Naive B cell (primary cell): ENCODE measurements around the gene TCERG1L. TPM values are rescaled to one million over a fixed set of nuclear protein-coding genes. Genes with fewer than 3 reads are reported as not detected.

Source experiments
- ATAC-seq, 2 donors: fragments of 150-1000 bp; cut with Tn5 transposase; 2 replicates each; pipeline ENCODE4 v1.10.0; 2021; ENCODE audit warnings: low read depth in 2 of 2, mild to moderate bottlenecking in 2 of 2, moderate library complexity in 2 of 2
- DNase-seq: peaks from one replicate; pipeline ENCODE4 v3.0.0; 2022
- H3K27ac Mint-ChIP-seq, 6 donors: one replicate each; pipeline ENCODE4 v1.8.0; 2020 to 2022; ENCODE audit warnings: mild to moderate bottlenecking in 6 of 6, mixed read lengths in 6 of 6, moderate library complexity in 5 of 6, inconsistent platforms in 2 of 6
- H3K27me3 Mint-ChIP-seq, 3 donors: one replicate each; pipeline ENCODE4 v1.8.0; 2021 to 2022; ENCODE audit warnings: mixed read lengths in 3 of 3, mild to moderate bottlenecking in 1 of 3
- H3K36me3 Mint-ChIP-seq, 2 donors: one replicate each; pipeline ENCODE4 v1.8.0; 2020 to 2022; ENCODE audit warnings: mixed read lengths in 2 of 2, inconsistent platforms in 1 of 2, mild to moderate bottlenecking in 1 of 2
- H3K4me1 Mint-ChIP-seq, 3 donors: one replicate each; pipeline ENCODE4 v1.8.0; 2020 to 2022; ENCODE audit warnings: mixed read lengths in 3 of 3, inconsistent platforms in 1 of 3, mild to moderate bottlenecking in 1 of 3, moderate library complexity in 1 of 3
- H3K4me3 Mint-ChIP-seq, 8 donors: one replicate each; pipeline ENCODE4 v1.8.0; 2020 to 2022; ENCODE audit warnings: mild to moderate bottlenecking in 8 of 8, mixed read lengths in 8 of 8, moderate library complexity in 8 of 8, inconsistent platforms in 2 of 8
- H3K9me3 Mint-ChIP-seq, 7 donors: one replicate each; pipeline ENCODE4 v1.8.0; 2020 to 2022; ENCODE audit warnings: mixed read lengths in 7 of 7, mild to moderate bottlenecking in 5 of 7, inconsistent platforms in 2 of 7, moderate library complexity in 1 of 7
- polyA plus RNA-seq, 6 donors: library from polyadenylated mRNA; unstranded; fragments of 300-500 nt; fragmentation: Illumina TruSeq; gene quantifications; one replicate each; pipeline ENCODE4 v1.2.3, GENCODE V29; 2021; ENCODE audit warnings: low read depth in 6 of 6

The TCERG1L gene
- polyA plus RNA-seq, 6 donors from 2014 or later = not detected

- H3K27me3 Mint-ChIP-seq = peaks cover 56 to 74% (median 59%) of the 10 kb centered on the region in 3 donors
- no peak for DNase-seq
- no peak for ATAC-seq
Observed at GRCh38 chr10:131312478-131312836, 936 bp upstream of the TCERG1L start.

DNA sequence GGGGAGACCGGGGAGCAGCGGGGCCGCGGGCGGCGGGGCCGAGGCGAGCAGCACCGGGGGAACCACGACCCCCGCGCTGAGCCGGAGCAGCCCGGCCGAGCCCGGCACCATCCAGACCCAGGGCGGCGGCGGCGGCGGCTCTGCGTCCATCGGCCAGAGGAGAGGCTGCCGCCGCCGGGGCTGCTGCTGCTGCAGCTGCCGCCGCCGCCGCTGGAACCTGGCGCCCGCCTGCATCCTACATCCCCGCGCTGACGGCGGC, 190 bp downstream of the TCERG1L start:
- peaks cover 0 to 9% (median 5%) of the 10 kb centered on the region in 3 donors for H3K4me1 Mint-ChIP-seq
- DNase-seq (no peak), ATAC-seq (no peak)
- H3K27me3 Mint-ChIP-seq = peaks cover 46 to 67% (median 58%) of the 10 kb centered on the region in 3 donors
- no peak overlapping the region for H3K4me3 Mint-ChIP-seq
- peaks cover 0 to 4% (median 0%) of the 10 kb centered on the region in 7 donors for H3K9me3 Mint-ChIP-seq
- no peaks in the 10 kb centered on the region for H3K36me3 Mint-ChIP-seq
- no peak overlapping the region for H3K27ac Mint-ChIP-seq

More at GRCh38 chr10:131312478-131312836, 936 bp upstream of the TCERG1L start:
- Mint-ChIP-seq H3K4me3 (peak overlapping the region in 2 of 8 donors; percentile 5 to 56), H3K27ac (no peak overlapping the region), H3K4me1 (peaks cover 0 to 9% (median 5%) of the 10 kb centered on the region in 3 donors), H3K36me3 (no peaks in the 10 kb centered on the region), H3K9me3 (peaks cover 0 to 4% (median 0%) of the 10 kb centered on the region in 7 donors)

GRCh38 chr10:131310551-131311401, 745 bp downstream of the TCERG1L start:
- peaks cover 46 to 62% (median 53%) of the 10 kb centered on the region in 3 donors for H3K27me3 Mint-ChIP-seq
- H3K27ac Mint-ChIP-seq = no peak overlapping the region
- peak overlapping the region in 4 of 8 donors; percentile 23 to 66 (median 50) for H3K4me3 Mint-ChIP-seq
- ATAC-seq = no peak
- H3K4me1 Mint-ChIP-seq = peaks cover 0 to 9% (median 5%) of the 10 kb centered on the region in 3 donors
- peaks cover 0 to 4% (median 0%) of the 10 kb centered on the region in 7 donors for H3K9me3 Mint-ChIP-seq
- no peaks in the 10 kb centered on the region for H3K36me3 Mint-ChIP-seq
- DNase-seq = no peak

- Mint-ChIP-seq H3K27ac (no peak overlapping the region), H3K4me1 (peaks cover 0 to 9% (median 5%) of the 10 kb centered on the region in 3 donors), H3K27me3 (peaks cover 42 to 60% (median 47%) of the 10 kb centered on the region in 3 donors), H3K36me3 (no peaks in the 10 kb centered on the region), H3K9me3 (peaks cover 0 to 4% (median 3%) of the 10 kb centered on the region in 7 donors), H3K4me3 (peak overlapping the region in 2 of 8 donors; percentile 23 to 42)
- no peak for ATAC-seq
- no peak for DNase-seq
Observed at GRCh38 chr10:131310142-131310541, 1.4 kb downstream of the TCERG1L start.

- Mint-ChIP-seq H3K4me3 (no peak overlapping the region), H3K36me3 (peaks cover 11 to 15% of the 10 kb centered on the region in 2 donors), H3K27ac (peak overlapping the region in 1 of 6 donors; percentile 79), H3K4me1 (no peaks in the 10 kb centered on the region), H3K9me3 (peaks cover 10 to 63% (median 22%) of the 10 kb centered on the region in 7 donors), H3K27me3 (peaks cover 6 to 27% (median 16%) of the 10 kb centered on the region in 3 donors)
- ATAC-seq = no peak
- no peak for DNase-seq
Observed at GRCh38 chr10:131300508-131300907, 11.0 kb downstream of the TCERG1L start.

GRCh38 chr10:131290781-131291180, 20.7 kb downstream of the TCERG1L start:
- Mint-ChIP-seq H3K4me3 (no peak overlapping the region), H3K4me1 (no peaks in the 10 kb centered on the region), H3K27ac (no peak overlapping the region), H3K27me3 (peaks cover 0 to 4% (median 0%) of the 10 kb centered on the region in 3 donors), H3K36me3 (no peaks in the 10 kb centered on the region), H3K9me3 (peaks cover 0 to 7% (median 1%) of the 10 kb centered on the region in 7 donors)
- DNase-seq = no peak
- ATAC-seq = no peak

- H3K27ac Mint-ChIP-seq = no peak overlapping the region
- H3K9me3 Mint-ChIP-seq = peaks cover 0 to 7% (median under 1%) of the 10 kb centered on the region in 7 donors
- no peak overlapping the region for H3K4me3 Mint-ChIP-seq
- DNase-seq = no peak
- H3K27me3 Mint-ChIP-seq = no peaks in the 10 kb centered on the region
- H3K36me3 Mint-ChIP-seq = no peaks in the 10 kb centered on the region
- ATAC-seq = no peak
- no peaks in the 10 kb centered on the region for H3K4me1 Mint-ChIP-seq
Observed at GRCh38 chr10:131288648-131289047, 22.9 kb downstream of the TCERG1L start.

DNA sequence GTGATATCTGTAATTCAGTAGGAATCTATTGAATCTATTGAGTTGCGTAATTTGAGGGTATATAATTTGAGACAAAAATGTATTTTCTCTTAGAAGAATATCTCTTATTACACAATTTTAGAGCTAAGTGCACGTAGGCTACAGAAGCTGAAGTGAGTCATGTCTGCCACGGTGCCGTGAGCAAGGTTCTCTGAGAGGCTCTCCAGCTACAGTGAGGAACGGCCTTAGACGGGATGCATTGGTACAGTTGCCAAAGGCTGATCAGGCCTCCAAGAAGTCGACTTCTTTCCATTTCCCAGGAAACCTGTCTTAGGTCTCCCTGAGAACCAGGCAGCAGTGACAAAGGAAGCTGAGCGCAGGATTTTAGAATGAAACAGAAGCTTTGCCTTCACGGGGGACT, 28.6 kb downstream of the TCERG1L start:
- Mint-ChIP-seq H3K36me3 (no peaks in the 10 kb centered on the region), H3K4me3 (no peak overlapping the region), H3K4me1 (no peaks in the 10 kb centered on the region), H3K9me3 (peaks cover 0 to 4% (median 2%) of the 10 kb centered on the region in 7 donors), H3K27me3 (no peaks in the 10 kb centered on the region), H3K27ac (no peak overlapping the region)
- DNase-seq = no peak
- ATAC-seq = no peak

DNA sequence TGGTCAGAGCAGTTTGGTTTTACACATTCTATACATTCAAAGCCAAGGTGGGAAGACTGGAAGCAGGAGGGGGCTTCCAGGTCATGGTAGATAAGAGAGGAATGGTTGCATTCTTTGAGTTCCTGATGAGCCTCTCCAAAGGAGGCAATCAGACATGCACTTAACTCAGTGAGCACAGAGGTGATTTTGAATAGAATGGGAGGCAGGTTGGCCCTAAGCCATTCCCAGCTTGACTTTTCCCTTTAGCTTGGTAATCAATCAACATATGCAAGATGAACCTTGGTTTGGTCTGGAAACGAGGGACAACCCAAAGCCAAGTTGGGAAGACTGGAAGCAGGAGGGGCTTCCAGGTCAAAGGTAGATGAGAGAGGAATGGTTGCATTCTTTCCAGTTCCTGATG, 31.4 kb downstream of the TCERG1L start:
- Mint-ChIP-seq H3K27me3 (no peaks in the 10 kb centered on the region), H3K27ac (no peak overlapping the region)

DNA sequence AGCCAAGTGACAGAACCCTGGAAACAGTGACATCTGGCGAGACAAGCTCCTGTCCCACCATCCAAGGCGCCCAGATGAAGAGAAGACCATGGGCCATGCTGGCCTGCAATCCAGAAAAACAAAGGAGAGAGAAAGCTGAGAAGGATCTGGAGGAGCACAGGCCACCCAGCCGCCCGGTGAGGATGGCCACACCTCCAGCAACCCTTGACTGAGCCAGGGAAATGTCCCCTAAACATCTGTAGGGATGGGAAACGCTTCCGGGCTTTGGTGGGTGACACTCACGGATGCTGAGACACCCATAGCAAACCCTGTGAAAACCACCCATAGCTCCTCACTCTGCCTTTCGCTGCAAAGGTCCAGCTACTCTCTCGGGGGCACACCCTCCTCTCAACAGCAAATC, 32.0 kb downstream of the TCERG1L start:
- DNase-seq = no peak
- Mint-ChIP-seq H3K36me3 (no peaks in the 10 kb centered on the region), H3K9me3 (peaks cover 0 to 3% (median 2%) of the 10 kb centered on the region in 7 donors), H3K4me3 (peak overlapping the region in 1 of 8 donors; percentile 34), H3K27ac (no peak overlapping the region), H3K4me1 (no peaks in the 10 kb centered on the region), H3K27me3 (no peaks in the 10 kb centered on the region)
- no peak for ATAC-seq

More for the DNA sequence above, 31.4 kb downstream of the TCERG1L start:
- no peak for DNase-seq
- no peaks in the 10 kb centered on the region for H3K36me3 Mint-ChIP-seq
- peaks cover 0 to 4% (median 2%) of the 10 kb centered on the region in 7 donors for H3K9me3 Mint-ChIP-seq
- no peaks in the 10 kb centered on the region for H3K4me1 Mint-ChIP-seq
- no peak for ATAC-seq
- no peak overlapping the region for H3K4me3 Mint-ChIP-seq

DNA sequence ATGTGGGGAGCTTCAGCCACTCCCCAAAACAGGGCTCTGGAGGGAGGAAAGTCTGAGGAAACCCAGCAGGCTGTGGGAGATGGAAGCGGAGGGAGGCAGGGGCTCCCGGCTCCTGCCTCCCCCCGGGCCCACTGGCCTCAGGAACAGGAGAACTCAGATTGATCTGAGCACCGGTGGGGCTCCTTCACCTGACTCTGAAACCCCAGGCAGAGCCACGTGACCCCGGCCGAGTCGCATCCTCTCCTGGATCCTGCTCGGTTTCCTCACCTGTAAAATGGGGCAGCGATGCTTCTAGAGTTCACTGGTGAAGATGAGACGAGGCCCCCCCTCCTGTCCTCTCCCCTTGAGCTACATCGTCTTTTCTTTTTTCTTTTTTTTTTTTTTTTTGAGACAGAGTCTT, 33.6 kb downstream of the TCERG1L start:
- ATAC-seq (no peak), DNase-seq (no peak)
- H3K27me3 Mint-ChIP-seq = no peaks in the 10 kb centered on the region
- no peaks in the 10 kb centered on the region for H3K36me3 Mint-ChIP-seq
- peaks cover 0 to 2% (median 0%) of the 10 kb centered on the region in 7 donors for H3K9me3 Mint-ChIP-seq
- H3K4me3 Mint-ChIP-seq = no peak overlapping the region
- H3K4me1 Mint-ChIP-seq = no peaks in the 10 kb centered on the region
- H3K27ac Mint-ChIP-seq = no peak overlapping the region

- no peaks in the 10 kb centered on the region for H3K4me1 Mint-ChIP-seq
- no peak for ATAC-seq
Observed at GRCh38 chr10:131277278-131277677, 34.2 kb downstream of the TCERG1L start.

DNA sequence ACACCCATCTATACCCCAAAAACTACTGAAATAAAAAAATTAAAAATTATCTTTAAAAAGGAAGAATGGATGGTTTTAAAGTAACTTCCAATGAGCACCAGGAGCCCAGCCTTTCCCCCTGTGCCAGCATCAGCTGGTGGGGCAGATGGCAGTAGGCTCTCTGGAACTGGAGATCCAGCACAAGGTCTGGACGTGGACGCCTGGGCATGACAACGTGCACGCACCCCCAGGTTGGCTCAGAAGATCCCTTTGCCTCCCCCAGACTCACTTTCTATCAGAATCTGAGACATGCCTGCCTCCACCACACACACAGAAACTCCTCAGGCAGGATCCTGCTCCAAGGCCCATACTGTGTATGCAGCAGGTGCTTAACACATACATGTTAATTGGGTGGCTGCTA, 35.8 kb downstream of the TCERG1L start:
- no peaks in the 10 kb centered on the region for H3K36me3 Mint-ChIP-seq
- DNase-seq (no peak), ATAC-seq (no peak)
- H3K4me3 Mint-ChIP-seq = no peak overlapping the region
- no peaks in the 10 kb centered on the region for H3K4me1 Mint-ChIP-seq
- H3K9me3 Mint-ChIP-seq = peaks cover 0 to 2% (median 0%) of the 10 kb centered on the region in 7 donors
- no peaks in the 10 kb centered on the region for H3K27me3 Mint-ChIP-seq
- H3K27ac Mint-ChIP-seq = no peak overlapping the region

More at GRCh38 chr10:131277278-131277677, 34.2 kb downstream of the TCERG1L start:
- H3K4me3 Mint-ChIP-seq = no peak overlapping the region
- peaks cover 0 to 2% (median 0%) of the 10 kb centered on the region in 7 donors for H3K9me3 Mint-ChIP-seq
- H3K27ac Mint-ChIP-seq = no peak overlapping the region
- DNase-seq = no peak
- H3K36me3 Mint-ChIP-seq = no peaks in the 10 kb centered on the region
- H3K27me3 Mint-ChIP-seq = no peaks in the 10 kb centered on the region

DNA sequence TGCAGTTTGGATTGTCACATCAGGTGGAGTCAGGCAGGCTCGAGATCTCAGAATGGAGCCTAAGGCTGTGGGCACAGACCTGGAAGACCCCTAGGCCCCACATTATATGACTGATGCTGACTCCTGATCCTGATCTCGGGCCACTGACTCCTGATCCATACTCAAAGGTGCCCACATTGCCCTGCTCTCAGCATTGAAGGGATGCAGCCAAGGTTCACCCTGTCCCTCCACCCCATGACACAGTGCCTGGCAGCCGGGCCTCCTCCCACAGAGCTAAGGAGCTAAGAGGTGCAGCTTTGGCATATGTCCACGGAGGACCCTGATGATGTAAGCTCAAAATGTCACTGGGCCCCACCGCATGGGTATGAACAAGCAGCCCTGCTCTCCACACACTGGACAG, 36.6 kb downstream of the TCERG1L start:
- ATAC-seq = no peak
- Mint-ChIP-seq H3K27ac (no peak overlapping the region), H3K9me3 (peaks cover 0 to 2% (median 0%) of the 10 kb centered on the region in 7 donors), H3K27me3 (peaks cover 0 to 3% (median 3%) of the 10 kb centered on the region in 3 donors), H3K4me3 (no peak overlapping the region), H3K4me1 (peaks cover 0 to 2% (median 0%) of the 10 kb centered on the region in 3 donors), H3K36me3 (no peaks in the 10 kb centered on the region)
- no peak for DNase-seq
